B cell (primary cell): Measurements from ENCODE around the gene ITPK1. TPM values are rescaled to one million over a fixed set of nuclear protein-coding genes. Genes with fewer than 3 reads are reported as not detected.

Experiments used
- ATAC-seq: fragments of 200-7000 bp; cut with Tn5 transposase; one replicate; pipeline ENCODE4 v1.10.0; 2021; ENCODE audit warnings: low read depth, mild to moderate bottlenecking, moderate number of reproducible peaks, moderate library complexity
- CTCF ChIA-PET: fragments of 350-600 bp; sonication (Branson Sonifier 250); formaldehyde crosslinking; loops from one replicate; lab custom pipeline; 2021; ENCODE audit warnings: antibody characterized with exemption, inconsistent platforms; lab: Charles Lee
- POLR2A ChIA-PET: fragments of 350-600 bp; sonication (Branson Sonifier 250); formaldehyde crosslinking; loops from one replicate; lab custom pipeline; 2021; ENCODE audit warnings: antibody characterized with exemption; lab: Charles Lee
- DNase-seq: peaks from one replicate; pipeline ENCODE4 v3.0.0; 2013
- H2AFZ ChIP-seq: 2 replicates; pipeline ENCODE4 v1.6.1; 2012; ENCODE audit warnings: mild to moderate bottlenecking, low read depth, low read length; ENCODE audit not compliant: insufficient read depth, poor library complexity, severe bottlenecking
- H3K27ac ChIP-seq, 2 donors: 1 replicate in 1 of 2; 2 replicates in 1 of 2; pipeline ENCODE4 v1.5.1; 2012 to 2013; ENCODE audit warnings: low read length in 2 of 2, mild to moderate bottlenecking in 2 of 2, moderate library complexity in 1 of 2
- H3K27me3 ChIP-seq, 4 experiments: fragments of 200-600 bp in 1 of 4; sonication (generic) in 1 of 4; replicated peaks in 1 of 4; 1 replicate in 2 of 4; 2 replicates in 2 of 4; pipeline versions ENCODE4 v1.6.1 to v1.7.0; 2013 to 2016; ENCODE audit warnings: low read length in 3 of 4, mild to moderate bottlenecking in 2 of 4, mixed read lengths in 1 of 4, moderate library complexity in 1 of 4; ENCODE audit not compliant: insufficient read depth in 4 of 4, control insufficient read depth in 3 of 4; ENCODE audit errors: control extremely low read depth in 1 of 4
- H3K36me3 ChIP-seq, 2 experiments: replicated peaks in 1 of 2; 1 replicate in 1 of 2; 2 replicates in 1 of 2; pipeline versions ENCODE4 v1.6.1 to v1.7.1; 2013; ENCODE audit warnings: low read length in 1 of 2; ENCODE audit not compliant: insufficient read depth in 2 of 2, control insufficient read depth in 1 of 2; ENCODE audit errors: control extremely low read depth in 1 of 2, extremely low read depth in 1 of 2
- H3K4me1 ChIP-seq, 2 donors: fragments of 200-600 bp in 1 of 2; sonication (generic) in 1 of 2; 1 replicate in 1 of 2; 2 replicates in 1 of 2; pipeline versions ENCODE4 v1.5.1 to v1.6.1; 2013 to 2017; ENCODE audit warnings: low read length in 2 of 2; ENCODE audit not compliant: control insufficient read depth in 2 of 2, insufficient read depth in 2 of 2
- H3K4me2 ChIP-seq: replicated peaks from 2 replicates; pipeline ENCODE3; 2012; ENCODE audit warnings: mild to moderate bottlenecking, low read depth, low read length; ENCODE audit not compliant: poor library complexity, severe bottlenecking
- H3K4me3 ChIP-seq, 5 experiments: fragments of 200-600 bp in 1 of 5; sonication (generic) in 1 of 5; 1 replicate in 3 of 5; 2 replicates in 2 of 5; pipeline versions ENCODE4 v1.5.1 to v1.7.0; 2011 to 2016; ENCODE audit warnings: low read length in 4 of 5, mild to moderate bottlenecking in 4 of 5, low read depth in 2 of 5, control low read depth in 1 of 5, moderate library complexity in 1 of 5; ENCODE audit not compliant: insufficient read depth in 1 of 5; ENCODE audit errors: control extremely low read depth in 1 of 5, extremely low read depth in 1 of 5
- H3K79me2 ChIP-seq: fragments of 200-600 bp; sonication (generic); one replicate; pipeline ENCODE4 v1.6.0; 2016; ENCODE audit warnings: low read length; ENCODE audit not compliant: control insufficient read depth, insufficient read depth
- H3K9ac ChIP-seq: fragments of 200-600 bp; sonication (generic); 2 replicates; pipeline ENCODE4 v1.6.1; 2017; ENCODE audit warnings: mild to moderate bottlenecking, low read length, moderate library complexity
- H3K9me3 ChIP-seq, 3 donors: one replicate each; pipeline versions ENCODE4 v1.6.1 to v1.7.1; 2013; ENCODE audit warnings: low read length in 2 of 3; ENCODE audit not compliant: control insufficient read depth in 2 of 3, insufficient read depth in 1 of 3; ENCODE audit errors: control extremely low read depth in 1 of 3
- H4K20me1 ChIP-seq: 2 replicates; pipeline ENCODE4 v1.6.0; 2012; ENCODE audit warnings: mild to moderate bottlenecking, low read length; ENCODE audit not compliant: insufficient read depth, control insufficient read depth, poor library complexity, severe bottlenecking
- H3K27ac Mint-ChIP-seq: one replicate; pipeline ENCODE4 v1.8.0; 2021; ENCODE audit warnings: mixed read lengths
- H3K27me3 Mint-ChIP-seq: one replicate; pipeline ENCODE4 v1.8.0; 2021; ENCODE audit warnings: mixed read lengths
- H3K4me1 Mint-ChIP-seq: one replicate; pipeline ENCODE4 v1.8.0; 2021; ENCODE audit warnings: mixed read lengths
- H3K4me3 Mint-ChIP-seq: one replicate; pipeline ENCODE4 v1.8.0; 2021; ENCODE audit warnings: mixed read lengths
- H3K9me3 Mint-ChIP-seq: one replicate; pipeline ENCODE4 v1.8.0; 2022; ENCODE audit warnings: mixed read lengths; ENCODE audit not compliant: insufficient read depth
- CTCF ChIP-seq: fragments of 200-600 bp; IDR thresholded peaks from one replicate; pipeline ENCODE4 v1.8.0; 2022; ENCODE audit warnings: antibody characterized with exemption, mild to moderate bottlenecking
- EZH2 ChIP-seq: IDR thresholded peaks from 2 replicates; pipeline ENCODE4 v1.6.1; 2012; ENCODE audit warnings: borderline replicate concordance, low read depth, mild to moderate bottlenecking, moderate library complexity, low read length; ENCODE audit not compliant: insufficient read depth, poor library complexity, severe bottlenecking
- WGBS: methylation state at CpG from one replicate; pipeline ENCODE4 v1.1.5; 2013; ENCODE audit warnings: missing lambda C conversion rate; ENCODE audit not compliant: insufficient coverage; 5-methylcytosine and 5-hydroxymethylcytosine counted together
- intact Hi-C: fragments of 100-400 bp; cut with micrococcal nuclease; formaldehyde crosslinking; loops from one replicate; pipeline ENCODE4 v1.10.0; 2022
- polyA plus RNA-seq: library from polyadenylated mRNA; depleted of rRNA; stranded (reverse); fragments of >200 nt; gene quantifications from 2 replicates; pipeline ENCODE4 v1.2.3, GENCODE V29; 2012
- total RNA-seq, 2 donors: library from RNA; stranded (reverse); fragments of 120-200 nt in 1 of 2; gene quantifications; 1 replicate in 1 of 2; 2 replicates in 1 of 2; pipeline versions ENCODE4 v1.2.3 to v1.2.4, GENCODE V29; 2013 to 2022

ITPK1 gene
- total and polyA plus RNA-seq, 2 donors (not counting 1 experiment from before 2014, with no cell fraction given), result 46.0 to 46.9 TPM

GRCh38 chr14:92995620-92996019 lies 120.1 kb downstream of the ITPK1 start:
- no peaks in the 10 kb centered on the region for H4K20me1 ChIP-seq

GRCh38 chr14:92994942-92995341 lies 120.8 kb downstream of the ITPK1 start:
- Histone ChIP-seq H4K20me1 (no peaks in the 10 kb centered on the region), H3K4me2 (no peak overlapping the region), H3K27ac (no peak overlapping the region), H3K79me2 (no peaks in the 10 kb centered on the region), H3K4me1 (no peaks in the 10 kb centered on the region), H3K36me3 (peaks cover 0 to 47% of the 10 kb centered on the region in 2 experiments), H3K9me3 (peaks cover 0 to 3% (median 0%) of the 10 kb centered on the region in 3 donors), H3K9ac (no peak overlapping the region), H3K4me3 (no peak overlapping the region), H2AFZ (no peak overlapping the region), H3K27me3 (no peaks in the 10 kb centered on the region)
- DNase-seq, result no peak
- WGBS, result 100% methylated on average over 2 of the region's 11 CpGs
- POLR2A ChIA-PET, result no interaction called here
- Mint-ChIP-seq H3K27ac (no peak overlapping the region), H3K4me1 (no peaks in the 10 kb centered on the region), H3K9me3 (no peaks in the 10 kb centered on the region), H3K27me3 (no peaks in the 10 kb centered on the region), H3K4me3 (no peak overlapping the region)
- CTCF ChIA-PET, result no interaction called here
- intact Hi-C loops, result no loop called here
- TF ChIP-seq CTCF (no peak), EZH2 (no peak)
- ATAC-seq, result no peak

More at GRCh38 chr14:92995620-92996019, 120.1 kb downstream of the ITPK1 start:
- no peak for TF ChIP-seq CTCF
- no peak for TF ChIP-seq EZH2
- Mint-ChIP-seq H3K4me1 (no peaks in the 10 kb centered on the region), H3K27ac (no peak overlapping the region), H3K27me3 (no peaks in the 10 kb centered on the region), H3K4me3 (no peak overlapping the region), H3K9me3 (no peaks in the 10 kb centered on the region)
- Histone ChIP-seq H3K9me3 (no peaks in the 10 kb centered on the region), H3K9ac (no peak overlapping the region), H3K4me3 (no peak overlapping the region), H3K4me1 (no peaks in the 10 kb centered on the region), H3K4me2 (no peak overlapping the region), H3K27me3 (no peaks in the 10 kb centered on the region), H3K36me3 (peaks cover 0 to 48% of the 10 kb centered on the region in 2 experiments), H3K27ac (no peak overlapping the region), H2AFZ (no peak overlapping the region), H3K79me2 (no peaks in the 10 kb centered on the region)
- POLR2A ChIA-PET, result no interaction called here
- DNase-seq (no peak), ATAC-seq (no peak)
- 98% methylated on average over 9 of the region's 9 CpGs for WGBS
- intact Hi-C loops, result no loop called here
- CTCF ChIA-PET, result no interaction called here
